Femur (tissue), 1 donor: ENCODE data around the gene TNNC2.
"Not testable (repeated sequence)": the region's sequence is repeated elsewhere in the genome, so short reads cannot be mapped to it uniquely, and the experiment has no call there.

ENCODE experiments used
- DNase-seq: peaks from one replicate; pipeline ENCODE4 v3.0.0-alpha.2; 2017

The TNNC2 gene

DNA sequence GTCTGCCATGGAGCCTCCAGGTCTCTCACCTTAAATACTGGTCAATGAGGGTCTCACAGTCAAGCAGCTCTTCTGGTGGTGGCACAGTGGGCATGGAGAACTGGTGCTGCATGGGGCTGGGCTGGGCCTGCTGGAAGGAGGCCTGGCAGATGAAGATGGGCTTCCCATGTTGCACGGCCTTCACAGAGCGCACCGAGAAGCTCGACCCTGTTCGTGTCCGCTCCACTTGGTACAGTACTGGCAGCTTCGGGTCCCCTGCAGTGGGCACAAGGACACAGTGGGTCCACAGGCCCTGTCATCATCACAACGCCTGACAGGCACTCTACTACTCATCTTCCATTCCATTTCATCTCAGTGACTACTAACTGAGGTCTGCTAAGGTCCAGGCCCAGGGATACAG lies 21.3 kb upstream of the TNNC2 start:
- no peak for DNase-seq

GRCh38 chr20:45845452-45845851 lies 18.3 kb upstream of the TNNC2 start:
- DNase-seq: no peak

- DNase-seq: peak; percentile 17
Observed at GRCh38 chr20:45843506-45843905, 16.4 kb upstream of the TNNC2 start.

DNA sequence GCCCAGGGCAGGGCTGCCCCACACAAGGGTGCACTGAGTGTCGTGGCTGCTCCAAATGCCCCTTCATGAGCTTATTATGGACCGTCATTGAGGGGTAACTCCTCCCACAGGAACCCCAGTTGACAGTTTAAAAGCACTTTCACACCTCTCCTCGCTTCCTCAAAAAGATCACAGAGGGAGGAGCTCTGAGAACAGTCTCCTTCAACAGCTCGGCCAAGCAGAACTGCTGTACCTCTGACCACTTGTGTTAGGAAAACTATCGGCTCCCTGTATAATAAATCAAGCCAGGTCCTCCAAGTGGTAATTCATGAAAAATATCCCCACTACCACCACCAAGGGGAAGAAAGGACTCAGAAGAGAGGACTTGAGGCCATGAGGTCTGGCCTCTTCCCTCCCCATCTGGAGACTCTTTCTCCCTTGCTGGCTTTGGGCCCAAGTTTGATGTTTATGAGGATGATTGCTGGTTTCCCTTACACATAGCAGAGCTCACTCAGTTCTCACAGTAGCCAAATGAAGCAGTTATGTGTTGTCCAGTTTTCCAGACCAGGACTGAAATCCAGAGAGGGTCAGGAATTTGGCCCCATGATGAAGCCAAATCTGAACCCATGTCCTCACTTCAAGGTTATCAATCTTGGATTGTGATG lies 15.2 kb upstream of the TNNC2 start:
- peak; percentile 34 for DNase-seq

- DNase-seq: peak; percentile 24
Observed at GRCh38 chr20:45841407-45842129, 14.5 kb upstream of the TNNC2 start.

- peak; percentile 40 for DNase-seq
Observed at GRCh38 chr20:45840700-45841198, 13.6 kb upstream of the TNNC2 start.

GRCh38 chr20:45836841-45837240 lies 9.7 kb upstream of the TNNC2 start:
- DNase-seq: no peak

GRCh38 chr20:45835825-45836224 lies 8.7 kb upstream of the TNNC2 start:
- no peak for DNase-seq

- no peak for DNase-seq
Observed at GRCh38 chr20:45835329-45835765, 8.2 kb upstream of the TNNC2 start.

- DNase-seq: no peak
Observed at GRCh38 chr20:45834797-45835161, 7.7 kb upstream of the TNNC2 start.

DNA sequence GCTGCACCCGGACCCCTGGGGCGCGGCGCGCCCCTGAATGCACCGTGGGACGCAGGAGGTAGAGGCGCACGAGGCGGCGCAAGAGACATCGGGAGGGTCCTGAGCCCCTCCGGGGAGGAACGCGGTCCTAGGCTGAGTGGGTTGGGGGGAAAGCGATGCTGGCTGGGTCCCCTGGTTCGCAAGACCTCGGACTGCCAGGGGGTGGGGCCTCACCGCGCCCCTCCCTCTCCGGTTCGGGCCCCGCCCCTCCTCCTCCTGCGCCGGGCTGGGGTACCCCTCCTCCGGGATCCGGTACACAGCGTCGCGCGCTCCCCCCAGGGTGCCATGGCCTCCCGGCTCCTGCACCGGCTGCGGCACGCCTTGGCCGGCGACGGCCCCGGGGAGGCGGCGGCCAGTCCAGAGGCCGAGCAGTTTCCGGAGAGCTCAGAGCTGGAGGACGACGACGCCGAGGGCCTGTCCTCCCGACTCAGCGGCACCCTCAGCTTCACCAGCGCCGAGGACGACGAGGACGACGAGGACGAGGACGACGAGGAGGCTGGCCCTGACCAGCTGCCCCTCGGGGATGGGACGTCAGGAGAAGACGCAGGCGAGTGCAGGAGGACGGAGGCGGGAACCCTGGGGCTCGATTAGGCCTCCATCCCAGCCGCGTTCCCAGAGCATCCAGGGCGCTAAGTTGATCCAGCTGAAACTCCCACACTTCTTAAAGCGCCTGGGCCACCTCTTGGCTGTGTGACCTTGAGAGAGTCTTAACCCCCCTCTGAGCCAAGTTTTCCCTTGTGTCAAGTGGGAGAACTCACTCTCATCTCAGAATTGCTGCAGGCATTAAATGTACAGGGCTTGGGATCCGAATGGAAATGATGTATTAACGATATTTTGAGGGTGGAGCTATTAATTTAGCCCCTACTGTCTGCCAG lies 7.0 kb upstream of the TNNC2 start:
- peak; percentile 87 for DNase-seq

DNA sequence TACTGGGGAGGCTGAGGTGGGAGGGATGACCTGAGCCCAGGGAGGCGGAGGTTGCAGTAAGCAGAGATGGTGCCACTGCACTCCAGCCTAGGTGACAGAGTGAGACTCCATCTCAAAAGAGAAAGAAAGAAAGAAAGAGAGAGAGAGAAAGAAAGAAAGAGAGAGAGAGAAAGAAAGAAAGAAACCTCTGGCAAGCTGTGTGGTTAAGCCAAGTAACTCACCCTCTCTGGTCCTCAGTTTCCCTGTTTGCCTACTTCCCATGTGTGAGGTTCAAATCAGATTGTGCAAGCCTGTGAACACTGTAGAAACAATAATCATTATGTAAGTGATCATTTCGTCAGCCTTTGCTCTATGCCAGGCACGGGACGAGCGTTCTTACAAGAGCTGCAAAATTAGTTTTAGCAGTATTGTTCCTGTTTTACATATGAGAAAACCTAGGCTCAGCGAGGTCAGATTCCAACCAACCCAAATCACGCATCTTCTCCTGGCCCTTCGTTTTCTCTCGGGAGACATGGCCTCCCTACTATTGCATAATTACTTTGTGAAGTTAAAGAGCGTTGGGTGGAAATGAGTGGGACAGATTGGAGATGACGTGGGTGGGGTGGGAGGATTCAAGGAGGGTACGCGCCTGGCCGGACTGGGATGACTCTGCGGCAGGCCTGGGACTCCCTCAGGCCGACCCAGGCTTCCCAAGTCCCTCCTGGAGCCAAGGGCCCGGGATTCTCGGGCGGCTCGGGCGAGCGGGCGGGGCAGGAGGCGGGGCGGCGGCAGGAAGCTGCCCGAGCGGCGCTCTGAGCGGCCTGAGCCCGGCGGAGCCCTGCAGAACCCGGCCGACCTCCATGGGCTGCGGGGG lies 6.1 kb upstream of the TNNC2 start, which contains the start of gene SNX21:
Gene SNX21, plus strand, starts transcription at position 770 of the 853 bp plus-strand sequence. CDS start 121 bp downstream, outside the sequence.
- peak; percentile 89 for DNase-seq

DNA sequence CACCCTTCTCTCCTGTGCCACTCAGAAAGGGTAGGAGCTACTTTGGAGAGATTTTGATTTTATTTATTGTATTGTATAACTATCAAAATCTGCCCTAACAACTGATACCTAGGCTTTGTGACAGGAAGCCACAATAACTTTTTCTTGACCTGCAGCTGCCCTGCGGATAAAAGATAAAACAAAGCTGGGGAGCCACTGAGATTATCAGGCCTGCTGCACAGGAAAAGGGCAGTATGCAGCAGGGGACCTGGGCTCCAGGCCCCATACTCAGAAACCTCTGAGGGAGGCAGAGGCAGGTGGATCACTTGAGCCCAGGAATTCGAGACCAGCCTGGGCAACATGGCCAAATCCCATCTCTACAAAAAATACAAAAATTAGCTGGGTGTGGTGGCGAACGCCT lies 5.5 kb upstream of the TNNC2 start:
- DNase-seq: no peak

DNA sequence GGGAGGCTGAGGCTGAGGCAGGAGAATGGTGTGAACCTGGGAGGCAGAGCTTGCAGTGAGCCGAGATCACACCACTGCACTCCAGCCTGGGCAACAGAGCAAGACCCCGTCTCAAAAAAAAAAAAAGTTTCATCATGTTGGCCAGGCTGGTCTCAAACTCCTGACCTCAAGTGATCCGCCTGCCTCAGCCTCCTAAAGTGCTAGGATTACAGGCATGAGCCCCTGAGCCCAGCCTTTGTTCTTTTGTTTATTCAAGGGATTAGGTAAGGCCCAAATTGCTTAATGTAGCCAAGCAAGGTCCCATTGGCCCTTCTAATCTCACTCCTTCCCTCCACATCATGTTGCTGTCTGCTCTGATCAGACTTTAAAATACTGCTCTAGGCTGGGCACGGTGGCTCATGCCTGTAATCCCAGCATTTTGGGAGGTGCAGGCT lies 2.6 kb upstream of the TNNC2 start:
- DNase-seq: not testable (repeated sequence)

GRCh38 chr20:45828589-45828988 lies 1.5 kb upstream of the TNNC2 start:
- peak; percentile 86 for DNase-seq

DNA sequence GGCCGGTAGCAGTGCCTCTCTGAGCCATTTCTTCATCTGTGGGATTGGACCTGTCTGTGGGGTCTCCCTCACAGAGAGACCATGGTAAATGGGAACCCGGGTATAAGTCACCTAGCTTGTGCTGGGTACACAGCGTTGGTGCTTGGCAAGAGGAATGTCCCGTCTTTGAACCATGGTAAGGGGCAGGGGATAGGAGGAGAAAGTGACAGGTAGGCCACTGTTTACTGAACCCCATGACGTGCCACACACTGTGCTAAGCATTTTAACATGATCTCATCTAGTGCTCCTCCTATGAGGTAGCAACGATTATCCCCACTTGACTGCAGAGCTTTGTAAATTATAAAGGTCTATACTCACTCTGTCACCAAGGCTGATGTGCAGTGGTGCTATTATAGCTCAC lies 600 bp upstream of the TNNC2 start:
- no peak for DNase-seq

GRCh38 chr20:45826381-45827019 lies 612 bp downstream of the TNNC2 start:
- peak; percentile 70 for DNase-seq

- peak; percentile 49 for DNase-seq
Observed at GRCh38 chr20:45823949-45824835, 2.9 kb downstream of the TNNC2 start.

DNA sequence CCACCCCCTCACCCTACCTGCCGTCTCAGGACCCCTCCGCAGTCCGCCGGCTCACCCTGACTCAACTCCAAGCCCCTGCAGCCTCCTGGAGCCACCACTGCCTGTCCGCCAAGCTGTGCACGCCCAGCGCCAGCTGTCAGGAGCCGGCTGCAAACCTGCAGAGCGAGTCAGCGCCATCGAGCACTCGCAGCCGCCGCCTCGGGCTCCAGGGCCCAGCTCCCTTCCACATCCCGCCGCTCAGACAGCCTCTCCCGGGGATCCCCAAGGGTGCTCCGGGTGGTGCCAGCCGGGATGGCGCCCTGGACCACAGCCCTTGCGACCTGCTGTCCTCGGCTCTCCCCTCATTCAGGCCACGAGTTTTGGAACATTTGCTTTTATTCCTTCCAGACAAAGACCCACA lies 4.3 kb downstream of the TNNC2 start:
- peak; percentile 45 for DNase-seq

DNA sequence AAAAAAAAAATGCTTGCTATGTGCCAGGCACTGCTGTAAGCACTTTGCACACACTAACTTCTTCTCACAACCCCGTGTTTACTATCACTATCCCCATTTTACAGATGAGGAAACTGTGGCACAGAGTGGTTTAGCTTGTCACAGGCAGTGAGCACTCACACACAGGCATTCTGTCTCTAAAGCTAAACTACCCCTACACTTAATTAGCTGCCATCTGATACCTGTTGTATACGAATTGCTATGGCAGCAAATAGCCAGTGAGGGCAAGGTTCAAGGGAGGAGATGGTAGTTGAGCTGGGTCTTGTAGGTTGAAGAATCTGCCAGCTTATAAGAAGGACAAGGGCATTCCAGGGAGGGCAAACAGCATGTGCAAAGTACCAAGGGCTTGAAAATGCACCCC lies 5.2 kb downstream of the TNNC2 start:
- DNase-seq: no peak

DNA sequence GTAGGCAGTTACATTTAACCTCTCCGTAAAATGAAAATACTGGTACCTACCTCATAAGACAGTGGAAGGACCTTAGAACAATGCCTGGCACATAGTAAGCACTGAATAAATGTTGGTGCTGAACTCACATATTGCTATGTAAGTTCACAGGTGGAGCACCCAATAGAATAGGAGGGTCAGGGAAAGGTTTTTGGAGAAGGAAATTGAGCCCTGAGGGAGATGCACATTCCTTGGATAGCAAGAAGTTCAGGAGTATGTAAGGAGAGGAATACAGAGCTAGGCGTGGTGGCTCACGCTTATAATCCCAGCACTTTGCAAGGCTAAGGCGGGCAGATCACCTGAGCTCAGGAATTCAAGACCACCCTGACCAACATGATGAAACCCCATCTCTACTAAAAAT lies 7.6 kb downstream of the TNNC2 start:
- DNase-seq: no peak
